ENCODE measurements around the gene DGCR2.
"Not testable (repeated sequence)": the region's sequence is repeated elsewhere in the genome, so short reads cannot be mapped to it uniquely, and the experiment has no call there.

The DGCR2 gene

GRCh38 chr22:19024956-19025489 is 97.2 kb downstream of the DGCR2 start:
- not testable (repeated sequence) for DNase-seq

- not testable (repeated sequence) for DNase-seq
Measured at GRCh38 chr22:19023931-19024330, 98.3 kb downstream of the DGCR2 start.

DNA sequence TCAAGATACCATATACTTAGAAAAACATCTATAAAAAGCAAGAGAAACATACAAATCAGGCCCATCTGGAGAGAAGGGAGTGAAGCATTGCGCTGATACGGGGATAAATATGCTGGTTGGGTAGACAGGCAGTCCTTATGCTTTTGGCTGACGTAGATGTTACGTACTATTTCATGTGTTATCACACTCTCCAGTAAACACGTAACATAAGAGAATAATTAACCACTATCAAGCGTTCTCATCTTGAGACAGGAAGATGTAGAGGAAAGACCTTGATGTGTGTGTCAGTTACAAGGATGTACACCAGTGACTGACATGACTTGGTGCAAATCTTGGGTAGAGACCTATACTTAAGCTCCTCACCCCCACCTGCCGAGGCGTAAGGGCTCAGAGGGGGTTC is 99.5 kb downstream of the DGCR2 start:
- DNase-seq = no peak

- DNase-seq = no peak
Measured at GRCh38 chr22:19019679-19020032, 102.6 kb downstream of the DGCR2 start.

DNA sequence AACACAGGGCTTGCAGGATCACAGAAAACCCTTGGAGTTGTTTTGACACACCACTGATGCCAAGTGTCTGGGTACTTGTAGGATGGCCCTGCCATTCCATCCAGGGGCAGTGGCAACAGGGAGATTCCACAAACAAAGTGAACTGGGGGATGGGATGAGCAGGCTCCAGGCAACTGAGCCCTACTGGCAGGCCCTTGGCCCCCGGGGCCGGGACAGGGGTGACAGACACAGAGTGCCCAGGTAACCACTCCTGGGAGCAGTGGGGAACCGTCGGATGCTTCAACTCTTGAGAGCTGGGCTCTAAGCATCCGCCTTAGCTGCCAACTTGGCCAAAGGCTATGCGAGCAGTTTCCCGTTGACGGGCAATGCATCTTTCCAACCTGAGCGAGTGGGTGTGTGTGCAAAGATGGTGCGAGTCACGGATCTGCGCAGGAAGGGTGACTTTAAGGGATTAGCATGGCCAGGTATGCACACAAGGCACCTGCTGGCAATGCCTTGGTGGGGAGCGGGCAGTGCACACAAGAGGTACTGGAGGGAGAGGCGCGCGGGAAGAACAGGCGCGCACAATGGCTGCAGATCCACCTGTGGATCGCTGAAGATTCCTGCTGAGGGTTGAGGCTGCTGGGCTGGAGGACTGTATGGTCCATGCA is 103.1 kb downstream of the DGCR2 start:
- DNase-seq = no peak

DNA sequence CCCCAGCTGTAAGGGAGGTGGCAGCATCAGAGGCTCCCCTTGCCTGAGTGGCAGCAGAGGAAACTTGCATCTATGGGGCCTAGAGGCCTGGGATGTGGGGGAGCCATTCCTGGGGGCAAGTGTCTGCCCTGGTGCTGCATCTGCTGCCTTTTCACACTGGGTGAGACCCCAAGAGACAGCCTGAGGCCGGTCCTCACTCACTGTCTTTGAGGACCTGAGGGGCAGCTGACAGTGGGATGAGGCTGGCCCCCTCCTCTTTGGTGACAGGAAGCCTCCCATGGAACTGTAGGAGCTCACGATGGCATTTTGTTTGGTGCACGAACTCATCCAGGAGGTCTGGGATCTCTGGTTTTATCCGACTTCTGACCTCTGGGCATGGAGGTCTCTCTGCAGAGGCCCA is 104.0 kb downstream of the DGCR2 start:
- no peak for DNase-seq

- DNase-seq = no peak
Measured at GRCh38 chr22:19016081-19016766, 106.0 kb downstream of the DGCR2 start.

GRCh38 chr22:19014886-19015285 is 107.3 kb downstream of the DGCR2 start:
- no peak for DNase-seq

GRCh38 chr22:19013881-19014598 is 108.2 kb downstream of the DGCR2 start:
- DNase-seq = not testable (repeated sequence)

DNA sequence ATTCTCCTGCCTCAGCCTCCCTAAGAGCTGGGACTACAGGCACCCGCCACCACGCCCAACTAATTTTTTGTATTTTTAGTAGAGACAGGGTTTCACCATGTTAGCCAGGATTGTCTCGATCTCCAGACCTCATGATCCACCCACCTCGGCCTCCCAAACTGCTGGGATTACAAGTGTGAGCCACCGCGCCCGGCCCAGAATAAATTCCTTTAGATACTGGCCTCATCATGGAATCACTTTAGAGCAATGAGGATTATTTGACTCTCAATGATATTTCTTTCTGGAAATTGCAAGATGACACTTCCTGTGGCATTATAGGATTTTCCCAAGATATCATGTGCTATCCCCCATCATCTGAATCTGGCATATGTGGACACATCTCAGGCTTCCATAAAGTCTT is 108.8 kb downstream of the DGCR2 start:
- not testable (repeated sequence) for DNase-seq

DNA sequence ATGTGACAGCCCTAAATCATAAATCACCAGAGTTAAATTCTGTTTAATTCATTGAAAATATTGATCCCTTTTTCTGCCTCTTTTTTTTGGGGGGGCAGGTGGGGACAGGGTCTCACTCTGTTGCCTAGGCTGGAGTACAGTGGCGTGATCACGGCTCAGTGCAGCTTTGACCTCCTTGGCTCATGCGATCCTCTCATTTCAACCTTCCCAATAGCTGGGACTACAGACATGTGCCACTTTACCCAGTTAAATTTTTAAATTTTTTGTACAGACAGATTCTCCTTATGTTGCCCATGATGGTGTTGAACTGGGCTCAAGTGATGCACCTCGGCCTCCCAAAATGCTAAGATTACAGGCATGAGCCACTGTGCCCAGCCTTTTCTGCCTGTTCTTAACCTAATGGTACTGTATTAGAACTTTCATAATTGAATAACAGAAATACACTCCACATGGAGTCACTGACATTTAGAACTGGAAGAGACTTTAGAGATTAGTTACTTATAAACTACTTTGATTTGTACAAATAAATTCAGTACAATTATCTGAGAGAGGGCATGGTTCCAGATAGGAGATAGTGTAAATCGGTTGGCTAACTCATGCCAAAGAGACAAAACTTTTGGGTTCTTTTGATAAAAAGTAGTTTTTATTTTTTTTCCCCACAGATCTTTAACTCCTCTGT is 109.8 kb downstream of the DGCR2 start:
- DNase-seq = no peak

DNA sequence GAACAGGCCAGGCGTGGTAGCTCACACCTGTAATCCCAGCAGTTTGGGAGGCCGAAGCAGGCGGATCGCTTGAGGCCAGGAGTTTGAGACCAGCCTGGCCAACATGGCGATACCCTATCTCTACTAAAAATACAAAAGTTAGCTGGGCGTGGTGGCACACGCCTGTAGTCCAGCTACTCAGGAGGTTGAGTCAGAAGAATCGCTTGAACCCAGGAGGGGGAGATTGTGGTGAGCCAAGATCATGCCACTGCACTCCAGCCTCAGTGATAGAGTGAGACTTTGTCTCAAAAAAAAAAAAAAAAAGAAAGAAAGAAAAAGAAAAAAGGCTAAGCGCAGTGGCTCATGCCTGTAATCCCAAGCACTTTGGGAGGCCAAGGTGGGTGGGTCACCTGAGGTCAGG is 110.6 kb downstream of the DGCR2 start:
- DNase-seq = not testable (repeated sequence)

DNA sequence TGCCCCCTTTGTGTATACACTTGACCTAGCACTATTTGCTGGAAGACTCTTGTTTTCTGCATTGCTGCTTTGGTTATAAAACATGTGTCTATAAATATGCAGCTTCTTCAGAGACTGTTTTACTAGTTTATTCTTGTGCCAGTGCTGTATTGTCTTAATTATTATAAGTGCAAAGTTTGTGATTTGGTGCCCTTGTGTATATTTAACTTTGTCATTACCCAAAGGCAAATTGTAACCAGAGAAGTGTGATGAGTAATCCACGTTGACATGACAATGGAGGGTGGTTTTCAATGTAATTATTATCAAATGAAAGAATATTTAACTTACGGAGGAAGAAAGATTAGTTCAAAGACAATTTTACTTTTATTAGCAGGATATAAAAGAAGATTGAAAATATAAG is 111.1 kb downstream of the DGCR2 start:
- no peak for DNase-seq

DNA sequence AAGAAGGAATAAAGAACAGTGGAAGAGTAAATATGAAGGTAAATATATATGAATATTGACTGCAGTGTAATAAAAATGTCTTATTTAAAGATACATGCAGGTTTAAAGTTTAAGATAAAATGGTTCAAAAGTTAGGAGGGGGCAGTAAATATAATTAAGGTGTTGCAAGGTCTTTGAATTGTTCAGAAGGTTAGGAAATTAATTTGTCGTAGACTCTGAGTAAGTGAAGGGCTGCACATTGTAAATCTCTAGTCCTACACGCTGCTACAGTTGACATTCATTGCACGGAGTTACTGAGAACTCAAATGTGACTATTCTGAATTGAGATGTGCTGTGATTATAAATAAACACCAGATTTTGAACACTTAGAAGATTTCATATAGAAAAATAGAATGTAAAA is 116.3 kb downstream of the DGCR2 start:
- DNase-seq = no peak

GRCh38 chr22:19004471-19004870 is 117.7 kb downstream of the DGCR2 start:
- DNase-seq = no peak

DNA sequence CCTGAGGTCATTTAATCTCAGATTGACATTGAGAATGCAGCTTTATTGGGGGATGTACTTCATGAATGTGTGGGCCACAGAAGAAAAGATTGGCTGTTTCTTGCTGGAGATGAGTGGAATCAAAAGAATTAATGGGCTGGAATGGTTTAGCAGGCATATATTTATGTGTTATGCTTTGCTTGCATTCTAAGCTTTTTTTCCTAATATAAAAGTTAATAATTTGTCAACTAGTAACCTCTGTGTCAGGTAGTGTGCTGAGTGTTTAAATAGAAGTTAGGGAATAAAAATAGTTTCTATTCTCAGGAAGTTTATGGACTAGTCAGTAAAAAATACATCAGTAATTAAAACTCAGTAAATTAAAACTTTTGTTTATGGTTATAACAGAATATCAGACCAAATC is 118.7 kb downstream of the DGCR2 start:
- DNase-seq = no peak

DNA sequence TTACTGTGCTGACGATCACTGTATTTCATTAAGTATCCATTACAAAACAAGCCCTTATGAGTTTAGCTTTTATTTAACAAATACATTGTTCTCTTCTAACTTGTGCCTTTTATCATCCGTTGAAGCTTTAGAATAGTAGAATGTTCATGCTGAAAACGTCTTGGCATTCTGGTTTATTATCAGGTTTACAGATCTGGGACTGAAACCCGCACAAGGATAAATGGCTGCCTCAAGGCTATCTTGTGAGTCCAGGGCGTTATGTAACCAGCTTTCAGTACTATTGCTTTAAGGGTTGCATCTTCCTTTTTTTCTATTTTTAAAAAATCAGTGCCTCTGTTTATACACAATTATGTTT is 119.6 kb downstream of the DGCR2 start:
- no peak for DNase-seq

GRCh38 chr22:19001204-19001603 is 121.0 kb downstream of the DGCR2 start:
- DNase-seq = no peak

DNA sequence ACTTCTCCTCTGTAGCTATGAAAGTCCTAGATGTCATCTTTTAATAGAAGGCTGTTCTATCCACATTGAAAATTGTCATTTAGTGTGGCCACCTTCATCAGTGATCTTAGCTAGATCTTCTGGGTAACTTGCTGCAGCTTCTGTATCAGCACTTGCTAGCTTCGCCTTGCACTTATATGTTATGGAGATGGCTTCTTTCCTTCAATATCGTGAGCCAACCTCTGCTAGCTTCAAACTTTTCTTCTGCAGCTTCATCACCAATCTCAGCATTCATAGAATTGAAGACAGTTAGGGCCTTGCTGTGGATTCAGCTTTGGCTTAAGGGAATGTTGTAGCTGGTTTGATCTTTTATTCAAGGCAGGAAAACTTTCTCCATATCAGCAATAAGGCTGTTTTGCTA is 122.1 kb downstream of the DGCR2 start:
- DNase-seq = not testable (repeated sequence)

DNA sequence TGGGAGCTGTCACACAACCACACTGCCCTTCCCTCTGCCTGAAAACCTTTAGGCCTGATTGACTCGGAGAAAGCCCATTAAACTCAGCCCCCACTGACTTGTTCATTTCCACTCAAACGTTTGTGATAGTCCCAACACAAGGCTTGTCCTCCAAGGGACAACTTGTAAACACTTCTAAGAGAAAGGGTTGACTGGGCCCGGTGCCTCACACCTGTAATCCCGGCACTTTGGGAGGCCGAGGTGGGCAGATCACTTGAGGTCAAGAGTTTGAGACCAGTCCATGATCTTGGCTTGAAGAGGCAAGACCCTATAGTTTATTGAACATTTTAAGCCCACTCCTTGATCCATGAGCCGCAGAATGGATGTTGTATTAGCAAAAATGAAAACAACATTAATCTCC is 122.8 kb downstream of the DGCR2 start:
- DNase-seq = no peak

- DNase-seq = no peak
Measured at GRCh38 chr22:18999008-18999407, 123.2 kb downstream of the DGCR2 start.

GRCh38 chr22:18997925-18998315 is 124.3 kb downstream of the DGCR2 start:
- DNase-seq = no peak

DNA sequence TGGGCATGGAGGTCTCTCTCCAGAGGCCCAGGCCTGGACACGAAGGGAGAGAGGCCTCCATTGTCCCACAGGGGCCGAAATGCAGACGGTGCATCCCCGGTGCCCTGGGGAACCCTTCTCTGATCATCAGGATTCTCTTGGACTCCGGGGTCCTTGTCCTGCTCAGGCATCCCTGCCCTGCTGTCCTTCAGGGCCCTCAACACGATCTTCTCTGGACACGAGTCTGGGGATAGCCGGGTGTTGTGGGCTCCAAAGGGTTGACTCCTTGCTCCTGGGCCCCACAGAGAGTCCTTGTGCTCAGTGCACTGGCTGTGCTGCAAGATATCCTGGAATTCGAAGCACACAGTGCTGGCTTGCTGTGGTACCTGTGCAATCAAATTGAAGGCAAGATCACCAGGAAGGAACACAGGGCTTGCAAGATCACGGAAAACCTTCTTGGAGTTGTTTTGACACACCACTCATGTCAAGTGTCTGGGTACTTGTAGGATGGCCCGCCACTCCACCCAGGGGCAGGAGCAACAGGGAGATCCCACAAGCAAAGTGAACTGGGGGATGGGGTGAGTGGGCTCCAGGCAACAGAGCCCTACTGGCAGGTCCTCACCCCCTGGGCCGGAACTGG is 124.8 kb downstream of the DGCR2 start:
- no peak for DNase-seq
